ENCODE results near the gene RIIAD1.

GRCh38 chr1:151684128-151684527, 37.2 kb upstream of the RIIAD1 start:
- TF ChIP-seq CTCF (conservative IDR thresholded peaks at IDR 0.05) (no peak), EZH2 (IDR thresholded peaks at IDR 0.05; ENCODE audit: low read depth) (no peak)

Data from PC-9 (cell line).